ENCODE measurements around the gene ATP9A. TPM values are rescaled to one million over a fixed set of nuclear protein-coding genes. Genes with fewer than 3 reads are reported as not detected.
A peak's percentile ranks its signal among the peaks of the same experiment; 100 is the strongest.
"Not testable (repeated sequence)": the region's sequence is repeated elsewhere in the genome, so short reads cannot be mapped to it uniquely, and the experiment has no call there.

The ATP9A gene
- total RNA-seq, 1 experiment from 2014 or later, result 18.7 TPM

DNA sequence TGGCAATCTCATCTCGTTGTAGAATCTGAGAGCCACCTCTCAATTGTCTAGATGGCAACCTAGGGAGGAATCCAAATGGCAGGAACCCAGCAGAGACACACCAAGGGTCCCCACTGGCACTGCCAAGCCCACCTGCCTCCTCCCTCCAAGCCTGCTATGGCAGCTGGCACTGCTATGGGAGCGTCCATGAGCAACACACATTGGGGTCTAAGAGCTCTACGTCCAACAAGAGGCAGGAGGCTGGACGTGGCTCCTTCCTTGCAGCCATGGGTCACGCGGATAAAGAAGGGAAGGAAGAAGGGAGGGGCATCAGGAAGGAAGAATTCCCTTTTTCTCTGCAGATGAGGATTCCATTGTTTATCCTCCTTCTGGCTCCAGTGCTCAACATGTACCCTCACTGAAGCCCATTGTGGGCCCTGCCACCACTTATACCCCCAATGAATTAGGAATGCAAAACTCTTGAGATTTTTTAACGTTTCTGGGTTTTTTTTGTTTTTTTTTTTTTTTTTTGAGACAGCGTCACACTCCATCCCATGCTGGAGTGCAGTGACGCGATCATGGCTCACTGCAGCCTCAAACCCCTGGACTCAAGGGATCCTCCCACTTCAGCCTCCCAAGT lies 17.3 kb downstream of the ATP9A start:
- DNase-seq (ENCODE audit: low read depth), result no peak

GRCh38 chr20:51750037-51750769 lies 18.0 kb downstream of the ATP9A start:
- peak; percentile 99 for DNase-seq (ENCODE audit: low read depth)

GRCh38 chr20:51749674-51750036 lies 18.5 kb downstream of the ATP9A start:
- DNase-seq (ENCODE audit: low read depth), result peak; percentile 84

DNA sequence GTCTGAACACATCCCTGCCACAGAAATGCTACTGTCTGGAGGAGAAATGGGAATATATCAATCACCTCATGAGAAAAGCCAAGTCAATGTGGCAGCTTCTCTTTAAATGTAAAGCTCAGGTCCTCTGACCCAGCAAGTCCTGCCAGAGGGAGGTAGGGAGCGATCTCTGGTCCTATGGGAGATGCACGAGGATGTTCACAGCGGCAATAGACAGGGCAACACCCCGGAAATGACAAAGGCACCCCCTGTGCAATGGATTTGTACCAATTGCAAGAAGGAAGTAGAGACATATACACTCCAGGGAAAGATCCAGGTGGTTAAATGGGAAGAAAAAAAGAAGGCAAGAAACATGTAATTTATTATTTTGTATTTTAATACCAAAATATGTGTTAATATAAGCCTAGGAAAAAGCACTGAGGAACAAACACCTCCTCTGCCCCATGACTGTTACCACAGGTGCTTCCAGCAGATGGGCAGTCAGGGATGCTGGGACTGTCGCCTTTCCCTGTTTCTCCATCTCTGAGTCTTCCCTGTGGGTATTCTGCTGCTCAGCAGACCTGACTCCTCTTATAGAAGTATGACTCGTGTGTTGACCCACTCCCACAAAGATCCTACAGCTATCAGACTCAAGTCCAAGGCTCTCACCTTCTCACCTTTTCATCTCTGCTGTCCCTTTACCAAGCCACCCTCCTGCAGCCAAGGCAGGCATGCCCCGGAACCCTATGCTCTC lies 20.8 kb downstream of the ATP9A start:
- no peak for DNase-seq (ENCODE audit: low read depth)

- DNase-seq (ENCODE audit: low read depth), result no peak
Observed at GRCh38 chr20:51745804-51746203, 22.4 kb downstream of the ATP9A start.

DNA sequence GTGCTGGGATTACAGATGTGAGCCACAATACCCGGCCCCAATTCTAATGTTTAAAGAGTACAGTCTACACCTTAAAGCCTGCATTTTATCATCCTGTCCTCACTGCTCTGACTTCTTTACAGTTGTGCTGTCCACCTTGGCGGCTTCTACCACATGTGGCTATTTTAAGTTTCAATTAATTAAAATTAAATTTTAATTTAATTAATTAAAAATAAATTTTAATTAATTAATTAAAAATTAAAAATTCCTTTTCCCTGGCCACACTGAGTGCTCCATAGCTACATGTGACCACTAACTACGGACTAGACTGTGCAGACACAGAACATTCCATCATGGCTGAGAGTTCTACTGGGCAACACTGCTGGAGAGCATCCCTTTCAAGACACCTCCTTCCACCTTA lies 27.4 kb downstream of the ATP9A start:
- DNase-seq (ENCODE audit: low read depth), result no peak

- DNase-seq (ENCODE audit: low read depth), result not testable (repeated sequence)
Observed at GRCh38 chr20:51740308-51740707, 27.9 kb downstream of the ATP9A start.

GRCh38 chr20:51739722-51740249 lies 28.4 kb downstream of the ATP9A start:
- no peak for DNase-seq (ENCODE audit: low read depth)

GRCh38 chr20:51738877-51739447 lies 29.2 kb downstream of the ATP9A start:
- peak; percentile 44 for DNase-seq (ENCODE audit: low read depth)

DNA sequence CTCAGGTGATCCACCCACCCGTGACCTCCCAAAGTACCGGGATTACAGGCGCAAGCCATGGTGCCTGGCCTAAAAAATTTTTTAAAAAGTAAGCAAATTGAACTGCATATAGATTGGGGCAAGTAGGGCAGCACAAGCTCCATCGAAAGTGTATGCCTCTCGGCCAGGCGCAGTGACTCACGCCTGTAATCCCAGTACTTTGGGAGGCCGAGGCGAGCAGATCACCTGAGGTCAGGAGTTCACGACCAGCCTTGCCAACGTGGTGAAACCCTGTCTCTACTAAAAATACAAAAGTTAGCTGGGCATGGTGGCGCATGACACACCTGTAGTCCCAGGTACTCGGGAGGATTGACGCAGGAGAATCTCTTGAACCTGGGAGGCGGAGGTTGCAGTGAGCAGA lies 29.9 kb downstream of the ATP9A start:
- not testable (repeated sequence) for DNase-seq (ENCODE audit: low read depth)

DNA sequence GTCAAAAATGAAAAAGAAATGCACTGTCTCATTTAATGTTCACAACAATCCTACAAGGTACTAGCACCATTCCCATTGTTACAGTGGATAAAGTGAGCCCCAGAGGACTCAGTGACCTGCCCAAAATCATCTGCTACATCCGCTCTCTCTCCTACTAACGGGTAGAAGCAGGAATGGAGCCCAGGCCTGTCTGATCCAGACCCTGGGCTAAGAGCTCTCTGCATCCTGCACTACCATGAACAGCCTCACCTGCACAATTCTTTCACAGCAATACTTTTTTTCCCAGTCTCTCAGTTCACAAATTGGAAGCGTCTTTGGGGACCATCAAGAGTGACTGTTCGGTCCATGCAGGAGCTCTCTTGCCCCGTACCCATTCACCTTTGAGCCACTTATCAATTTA lies 31.2 kb downstream of the ATP9A start:
- no peak for DNase-seq (ENCODE audit: low read depth)

DNA sequence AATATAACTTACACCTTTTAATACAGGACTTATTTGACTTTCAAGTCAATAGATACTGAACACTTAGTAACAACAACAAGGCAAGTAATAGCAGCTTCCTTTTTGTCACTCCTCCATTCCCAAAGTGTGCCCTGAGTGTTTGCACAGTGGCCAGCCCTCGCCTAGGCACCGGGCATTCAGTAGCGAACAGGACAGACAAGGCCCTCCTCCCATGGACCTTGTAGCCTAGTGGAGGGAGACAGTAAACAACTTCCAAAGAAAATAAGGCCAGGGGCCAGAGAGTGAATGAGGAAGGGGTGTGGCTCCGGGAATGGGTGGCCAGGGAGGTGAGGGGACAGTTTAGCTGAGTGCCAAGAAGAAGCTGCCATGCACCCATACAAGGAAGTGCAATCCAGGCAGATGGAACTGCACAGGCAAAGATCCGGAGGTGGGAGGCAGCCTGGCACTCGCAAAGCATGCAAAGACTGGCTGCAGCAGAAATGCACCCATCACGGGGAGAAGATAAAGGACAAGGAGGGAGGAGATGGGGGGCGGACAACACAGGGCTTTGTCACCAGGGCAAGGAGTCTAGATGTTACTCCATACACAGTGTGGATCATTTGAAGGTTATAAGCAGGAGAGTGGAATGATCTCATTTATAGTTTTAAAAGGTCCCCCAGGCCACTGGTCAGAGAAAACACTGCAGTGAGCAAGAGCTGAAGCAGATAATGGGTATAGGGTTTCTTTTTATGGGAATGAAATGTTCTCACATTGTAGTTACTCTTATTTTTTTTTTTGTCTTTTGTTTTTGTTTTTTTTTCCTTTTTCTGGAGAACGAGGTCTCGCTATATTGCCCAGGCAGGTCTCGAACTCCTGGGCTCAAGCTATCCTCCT lies 32.2 kb downstream of the ATP9A start:
- DNase-seq (ENCODE audit: low read depth), result no peak

DNA sequence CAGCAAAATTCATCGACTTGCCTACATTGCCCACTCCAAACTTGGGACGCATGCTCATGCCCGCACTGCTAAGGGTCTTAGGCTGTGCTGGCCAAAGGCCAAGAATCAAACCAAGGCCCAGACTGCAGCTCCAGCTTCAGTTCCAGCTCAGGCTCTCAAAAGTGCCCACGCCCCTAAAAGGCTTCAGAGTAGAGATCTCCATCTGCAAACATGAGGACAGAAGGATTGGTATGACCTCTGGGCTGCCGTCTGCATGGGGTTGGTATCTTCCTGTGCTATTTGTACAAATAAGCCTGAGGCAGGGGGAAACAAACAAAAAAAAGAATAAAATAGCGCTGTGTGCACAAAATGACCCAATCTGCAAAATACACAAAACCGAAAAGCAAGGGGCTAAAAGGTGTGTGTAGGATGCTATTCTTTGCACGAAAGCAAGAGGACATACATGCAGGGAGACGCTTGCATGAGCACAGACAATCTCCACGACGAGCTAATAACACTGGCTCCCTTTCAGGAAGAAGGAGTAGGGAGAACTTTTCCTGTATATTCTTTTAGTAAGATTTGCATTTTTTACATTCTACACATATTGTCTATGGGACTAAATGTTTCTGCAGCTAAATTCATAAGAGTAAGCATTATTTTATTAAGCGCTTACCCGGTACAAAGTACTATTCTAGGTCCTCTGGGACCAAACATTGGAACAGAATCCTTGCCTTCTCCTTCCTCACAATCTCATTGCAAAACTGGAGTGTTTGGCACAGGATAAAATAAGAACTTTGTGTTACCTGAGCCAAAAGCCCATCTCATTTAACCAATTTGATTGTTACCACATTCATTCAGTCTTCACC lies 33.1 kb downstream of the ATP9A start:
- DNase-seq (ENCODE audit: low read depth), result no peak

DNA sequence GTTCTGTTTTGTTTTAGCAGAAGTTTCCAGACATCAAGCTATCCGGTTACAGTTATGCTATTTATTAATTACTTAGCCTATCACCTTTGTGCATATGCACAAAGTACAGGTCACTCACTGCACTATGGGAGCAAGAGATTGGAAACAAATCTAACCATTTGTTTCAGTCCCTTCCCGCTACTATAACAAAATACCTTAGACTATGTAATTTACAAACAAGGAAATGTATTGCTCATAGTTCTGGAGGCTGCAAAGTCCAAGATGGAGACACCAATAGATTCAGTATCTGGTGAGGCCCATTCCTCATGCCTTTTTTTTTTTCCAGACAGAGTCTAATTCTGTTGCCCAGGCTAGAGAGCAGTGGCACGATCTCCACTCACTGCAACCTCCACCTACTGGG lies 35.1 kb downstream of the ATP9A start:
- no peak for DNase-seq (ENCODE audit: low read depth)

- peak; percentile 57 for DNase-seq (ENCODE audit: low read depth)
Observed at GRCh38 chr20:51732096-51732791, 35.9 kb downstream of the ATP9A start.

- peak; percentile 56 for DNase-seq (ENCODE audit: low read depth)
Observed at GRCh38 chr20:51731731-51732095, 36.5 kb downstream of the ATP9A start.

DNA sequence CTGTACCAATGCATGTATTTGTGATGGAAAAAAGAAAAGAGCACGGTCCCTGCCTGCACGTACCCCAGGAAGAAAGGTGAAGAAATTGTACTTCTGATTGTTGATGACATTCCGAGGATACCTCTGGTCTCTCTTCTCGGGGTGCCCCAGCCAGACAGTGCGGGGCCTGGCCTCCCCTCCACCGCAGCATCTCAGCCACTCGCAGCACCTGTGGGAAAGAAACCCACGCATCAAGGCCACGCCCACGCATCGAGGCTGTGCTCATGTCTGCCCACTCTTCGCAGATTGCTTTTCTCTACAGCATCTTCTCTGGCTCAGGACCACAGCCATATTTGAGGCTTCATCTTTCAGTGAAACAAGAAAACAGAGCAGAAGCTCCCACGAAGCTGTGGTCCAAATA lies 38.4 kb downstream of the ATP9A start:
- no peak for DNase-seq (ENCODE audit: low read depth)

GRCh38 chr20:51728737-51729136 lies 39.5 kb downstream of the ATP9A start:
- no peak for DNase-seq (ENCODE audit: low read depth)

DNA sequence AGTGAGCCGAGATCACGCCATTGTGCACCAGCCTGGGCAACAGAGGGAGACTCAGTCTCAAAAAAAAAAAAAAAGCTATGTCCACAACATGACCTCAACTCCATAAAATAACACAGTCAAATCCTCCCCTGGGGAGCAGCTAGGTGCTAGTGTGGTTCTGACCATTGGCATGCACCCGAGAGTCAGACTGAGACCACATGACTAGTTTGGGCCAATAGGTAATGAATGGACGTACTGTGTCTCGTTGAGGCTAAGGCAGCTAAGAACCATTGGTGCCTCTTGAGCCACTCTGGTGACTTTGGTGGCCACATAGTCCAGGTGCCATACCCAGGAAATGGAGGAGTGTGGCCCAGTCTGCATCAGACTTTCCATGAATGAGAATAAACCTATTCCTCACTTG lies 40.3 kb downstream of the ATP9A start:
- DNase-seq (ENCODE audit: low read depth), result peak; percentile 37
